BJ (cell line): ENCODE data around the gene RIC8B. TPM values are rescaled to one million over a fixed set of nuclear protein-coding genes. Genes with fewer than 3 reads are reported as not detected.

Experiments used
- CTCF ChIA-PET: fragments of 350-600 bp; formaldehyde crosslinking; extraction: SDS; loops from one replicate; lab custom pipeline; 2021; ENCODE audit warnings: antibody characterized with exemption, inconsistent platforms; lab: Yijun Ruan, JAX
- POLR2A ChIA-PET: fragments of 300-600 bp; sonication (Branson Sonifier 250); formaldehyde crosslinking; extraction: SDS; loops from one replicate; lab custom pipeline; 2021; ENCODE audit warnings: antibody characterized with exemption; lab: Charles Lee
- DNase-seq: peaks from one replicate; pipeline ENCODE4 v3.0.0-alpha.2; 2011; ENCODE audit warnings: low read depth
- H3K27me3 ChIP-seq: 2 replicates; pipeline ENCODE4 v1.6.0; 2011; ENCODE audit warnings: low read length; ENCODE audit not compliant: control insufficient read depth, insufficient read depth
- H3K36me3 ChIP-seq: 2 replicates; pipeline ENCODE4 v1.5.1; 2011; ENCODE audit warnings: low read length; ENCODE audit not compliant: control insufficient read depth, insufficient read depth
- H3K4me3 ChIP-seq: 2 replicates; pipeline ENCODE4 v1.5.1; 2011; ENCODE audit warnings: low read depth, mild to moderate bottlenecking, control low read depth, low read length
- CTCF ChIP-seq: IDR thresholded peaks from 2 replicates; pipeline ENCODE4 v1.5.1; 2011; ENCODE audit warnings: low read depth, mild to moderate bottlenecking, control low read depth, inconsistent platforms, low read length, moderate library complexity; ENCODE audit not compliant: insufficient read depth
- polyA plus RNA-seq: library from polyadenylated mRNA; depleted of rRNA; stranded (reverse); fragments of >200 nt; gene quantifications from 2 replicates; pipeline ENCODE4 v1.2.3, GENCODE V29; 2011

Gene RIC8B
- polyA plus RNA-seq, 1 experiment: 5.6 TPM

DNA sequence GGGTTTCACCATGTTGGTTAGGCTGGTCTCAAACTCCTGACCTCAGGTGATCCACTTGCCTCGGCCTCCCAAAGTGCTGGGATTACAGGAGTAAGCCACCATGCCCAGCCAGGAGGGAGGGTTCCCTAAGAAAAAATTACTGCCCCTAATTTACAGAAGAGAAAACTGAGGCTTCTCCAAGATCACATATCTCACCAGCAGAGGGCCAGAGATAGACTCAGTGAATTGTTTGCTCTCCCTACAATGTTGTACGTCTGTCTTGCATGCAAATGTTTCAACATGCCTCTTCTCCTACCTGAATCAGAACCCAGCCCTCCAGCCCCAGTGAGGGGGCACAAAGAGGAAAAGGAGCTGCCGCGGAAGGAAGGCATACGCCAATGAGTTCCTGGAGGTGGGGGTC is 132.9 kb downstream of the RIC8B start:
- no peak overlapping the region for H3K4me3 ChIP-seq
- DNase-seq: no peak
- peaks cover 3% of the 10 kb centered on the region; the same call in 1 of the 2 replicates for H3K27me3 ChIP-seq
- ChIA-PET CTCF (interaction anchor here (1.0 to 2.4 kb wide), 2 partner anchors 12 to 759 kb away, joined by 3 to 7 read pairs; no protein-coding TSS in a partner anchor), POLR2A (no interaction called here)
- no peak for TF ChIP-seq CTCF
- H3K36me3 ChIP-seq: no peaks in the 10 kb centered on the region

DNA sequence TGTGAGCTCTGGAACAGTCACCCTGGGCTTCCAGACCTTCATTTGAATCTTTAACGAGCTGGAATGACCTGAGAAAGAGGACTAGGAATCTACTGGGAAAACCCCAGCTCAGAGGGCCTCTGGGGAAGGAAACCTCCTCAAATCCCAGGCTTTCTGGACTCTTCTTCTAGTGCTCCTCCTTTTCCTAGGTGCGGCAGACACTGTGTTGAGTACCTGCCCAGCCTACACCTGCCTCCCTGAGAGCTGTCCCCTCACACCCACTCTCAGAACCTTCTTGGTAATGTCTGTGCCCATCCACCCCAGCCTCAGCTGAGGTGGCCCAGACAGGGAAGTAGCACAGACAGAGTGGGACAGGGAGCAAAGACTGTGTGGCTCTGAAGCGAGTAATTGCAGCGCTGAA is 133.4 kb downstream of the RIC8B start:
- ChIA-PET CTCF (interaction anchor here (1.0 to 2.4 kb wide), 2 partner anchors 12 to 759 kb away, joined by 3 to 7 read pairs; no protein-coding TSS in a partner anchor), POLR2A (no interaction called here)
- no peak for DNase-seq
- H3K36me3 ChIP-seq: no peaks in the 10 kb centered on the region
- H3K27me3 ChIP-seq: peaks cover 3% of the 10 kb centered on the region; the same call in 1 of the 2 replicates
- no peak for TF ChIP-seq CTCF
- no peak overlapping the region for H3K4me3 ChIP-seq

DNA sequence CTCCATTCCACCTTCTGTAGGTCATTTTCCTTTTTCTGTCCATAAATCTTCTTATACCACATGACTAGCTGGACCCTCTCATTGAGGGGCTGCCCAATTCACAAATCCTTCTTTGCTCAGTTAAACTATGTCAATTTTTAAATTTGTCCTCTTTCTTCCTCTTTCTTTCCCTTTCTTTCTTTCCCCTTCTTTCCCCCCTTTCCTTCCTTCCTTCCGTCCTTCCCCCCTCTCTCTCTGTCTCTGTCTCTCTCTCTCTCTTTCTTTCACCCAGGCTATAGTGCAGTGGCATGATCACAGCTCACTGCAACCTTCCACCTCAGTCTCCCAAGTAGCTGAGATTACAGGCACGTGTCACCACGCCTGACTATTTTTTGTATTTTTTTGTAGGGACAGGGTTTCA is 134.1 kb downstream of the RIC8B start:
- no peaks in the 10 kb centered on the region for H3K36me3 ChIP-seq
- POLR2A ChIA-PET: no interaction called here
- no peak for DNase-seq
- no peak overlapping the region for H3K4me3 ChIP-seq
- CTCF ChIA-PET: interaction anchor here (0.6 to 3.6 kb wide), 2 partner anchors 11 to 29 kb away, joined by 4 to 14 read pairs; no protein-coding TSS in a partner anchor
- no peak for TF ChIP-seq CTCF
- peaks cover 3% of the 10 kb centered on the region; the same call in 1 of the 2 replicates for H3K27me3 ChIP-seq

- H3K4me3 ChIP-seq: no peak overlapping the region
- DNase-seq: no peak
- no peak for TF ChIP-seq CTCF
- no peaks in the 10 kb centered on the region for H3K36me3 ChIP-seq
- POLR2A ChIA-PET: no interaction called here
- peaks cover 3% of the 10 kb centered on the region; the same call in 1 of the 2 replicates for H3K27me3 ChIP-seq
- CTCF ChIA-PET: interaction anchor here (0.7 to 3.6 kb wide), 2 partner anchors 10 to 243 kb away, joined by 3 to 14 read pairs; no protein-coding TSS in a partner anchor
These were observed 135.7 kb downstream of the RIC8B start for GRCh38 chr12:106910202-106910601.

DNA sequence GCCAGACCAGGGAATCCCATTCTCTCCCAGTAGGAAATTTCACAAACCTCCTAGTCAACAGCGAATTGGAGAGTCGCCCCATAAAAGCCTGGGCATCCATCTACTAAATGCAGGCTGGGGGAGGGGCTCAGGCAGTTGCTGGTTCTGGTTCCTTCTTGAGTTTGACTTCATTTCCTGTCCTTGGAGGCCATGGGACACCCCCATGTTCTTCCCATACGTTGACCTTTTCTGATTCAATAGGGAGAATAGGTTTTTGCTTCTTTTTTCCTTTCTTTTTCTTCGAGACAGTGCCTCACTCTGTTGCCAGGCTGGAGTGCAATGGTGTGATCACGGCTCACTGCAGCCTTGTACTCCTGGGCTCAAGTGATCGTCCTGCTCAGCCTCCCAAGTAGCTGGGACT is 137.1 kb downstream of the RIC8B start:
- ChIA-PET POLR2A (no interaction called here), CTCF (interaction anchor here (3.6 kb wide), 1 partner anchor 8 kb away, joined by 14 read pairs; no protein-coding TSS in a partner anchor)
- no peaks in the 10 kb centered on the region; the same call in 1 of the 2 replicates for H3K27me3 ChIP-seq
- no peak for DNase-seq
- no peaks in the 10 kb centered on the region for H3K36me3 ChIP-seq
- no peak for TF ChIP-seq CTCF
- H3K4me3 ChIP-seq: no peak overlapping the region
